Measurements from ENCODE around the gene FCAMR.

FCAMR gene

DNA sequence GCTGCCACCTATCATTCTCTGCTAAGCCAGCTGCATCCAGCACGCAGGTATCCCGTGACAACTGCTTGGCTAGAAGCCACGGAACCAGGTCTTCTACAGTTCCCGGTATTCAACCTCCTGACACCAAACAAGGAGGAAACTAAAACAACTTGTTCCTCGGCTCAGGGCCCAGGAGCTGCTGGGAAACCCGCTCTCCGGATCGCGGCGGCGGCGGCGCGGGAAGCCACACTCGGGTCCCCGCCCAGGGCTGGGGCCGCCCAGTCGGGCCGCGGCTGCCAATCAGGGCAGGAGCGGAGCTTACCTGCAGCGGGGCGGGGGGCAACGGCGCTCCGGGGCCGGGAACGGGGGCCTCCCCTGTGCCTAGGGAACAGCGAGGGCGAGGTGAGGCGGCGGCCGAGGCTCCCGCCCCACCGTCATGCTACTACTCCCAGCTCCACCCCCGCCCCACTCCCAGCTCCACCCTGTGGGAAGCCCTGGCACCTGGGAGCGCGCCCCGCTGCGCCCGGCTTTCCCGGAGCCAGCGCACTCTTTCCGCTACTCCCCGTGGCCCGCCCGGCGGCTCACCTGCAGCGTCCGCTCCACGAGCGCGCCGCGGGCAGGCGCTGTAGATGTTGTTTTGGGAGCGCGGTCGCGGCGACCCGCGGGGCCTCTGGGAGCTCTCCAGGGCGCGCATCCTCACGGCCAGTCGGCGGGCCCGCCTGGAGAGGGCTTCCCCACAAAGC, 60.9 kb downstream of the FCAMR start:
- peaks cover 3% of the 10 kb centered on the region for H3K36me3 ChIP-seq (ENCODE audit: insufficient read depth, insufficient read length, low read length)
- TF ChIP-seq SUZ12 (IDR thresholded peaks at IDR 0.05; ENCODE audit: extremely low read depth, insufficient read depth, insufficient read length) (no peak), ZNF274 (IDR thresholded peaks at IDR 0.05; ENCODE audit: low read depth, low read length) (no peak), YY1 (IDR thresholded peaks at IDR 0.05; ENCODE audit: insufficient read depth, insufficient read length) (no peak)
- H3K9ac ChIP-seq (ENCODE audit: insufficient read length, low read depth): peak overlapping the region; percentile 62
- no peaks in the 10 kb centered on the region for H3K9me3 ChIP-seq (ENCODE audit: insufficient read depth, low read length)
- peaks cover 46% of the 10 kb centered on the region for H3K27me3 ChIP-seq (ENCODE audit: insufficient read depth, insufficient read length)
- DNase-seq (ENCODE audit: low read depth, low spot score): no peak
- peaks cover 2% of the 10 kb centered on the region for H3K4me1 ChIP-seq (ENCODE audit: insufficient read depth, insufficient read length)
- H3K4me3 ChIP-seq (ENCODE audit: insufficient read length, low read depth): peak overlapping the region; percentile 52

DNA sequence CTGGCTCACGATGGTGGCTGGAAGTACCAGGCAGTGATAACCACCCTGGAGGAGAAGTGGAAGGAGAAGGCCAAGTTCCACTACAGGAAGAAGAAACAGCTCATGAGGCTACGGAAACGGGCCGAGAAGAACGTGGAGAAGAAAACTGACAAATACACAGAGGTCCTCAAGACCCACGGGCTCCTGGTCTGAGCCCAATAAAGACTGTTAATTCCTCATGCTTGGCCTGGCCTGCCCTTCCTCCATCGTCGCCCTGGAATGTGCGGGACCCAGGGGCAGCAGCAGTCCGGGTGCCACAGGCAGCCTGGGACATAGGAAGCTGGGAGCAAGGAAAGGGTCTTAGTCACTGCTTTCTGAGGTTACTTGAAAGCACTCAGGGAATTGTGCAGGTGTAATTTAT, 62.2 kb downstream of the FCAMR start:
- TF ChIP-seq YY1 (IDR thresholded peaks at IDR 0.05; ENCODE audit: insufficient read depth, insufficient read length) (no peak), ZNF274 (IDR thresholded peaks at IDR 0.05; ENCODE audit: low read depth, low read length) (no peak), SUZ12 (IDR thresholded peaks at IDR 0.05; ENCODE audit: extremely low read depth, insufficient read depth, insufficient read length) (no peak)
- Histone ChIP-seq H3K4me1 (ENCODE audit: insufficient read depth, insufficient read length) (peaks cover 2% of the 10 kb centered on the region), H3K4me3 (ENCODE audit: insufficient read length, low read depth) (no peak overlapping the region), H3K9ac (ENCODE audit: insufficient read length, low read depth) (no peak overlapping the region), H3K27me3 (ENCODE audit: insufficient read depth, insufficient read length) (peaks cover 40% of the 10 kb centered on the region), H3K36me3 (ENCODE audit: insufficient read depth, insufficient read length, low read length) (peaks cover 3% of the 10 kb centered on the region), H3K9me3 (ENCODE audit: insufficient read depth, low read length) (no peaks in the 10 kb centered on the region)
- no peak for DNase-seq (ENCODE audit: low read depth, low spot score)

All from NT2/D1 (cell line).